GM21423 (cell line): ENCODE results near the gene INTS6.

Experiments used
- ATAC-seq: cut with Tn5 transposase; IDR thresholded peaks from one replicate; pipeline ENCODE4 v1.9.1; 2021; ENCODE audit warnings: mild to moderate bottlenecking, moderate library complexity; ENCODE audit not compliant: unreplicated experiment

Gene INTS6

GRCh38 chr13:51322826-51323225 lies 130.0 kb downstream of the INTS6 start:
- no peak for ATAC-seq

- ATAC-seq = no peak
Measured at GRCh38 chr13:51321836-51322235, 131.0 kb downstream of the INTS6 start.

- no peak for ATAC-seq
Measured at GRCh38 chr13:51318876-51319275, 134.0 kb downstream of the INTS6 start.

- no peak for ATAC-seq
Measured at GRCh38 chr13:51318015-51318414, 134.8 kb downstream of the INTS6 start.

- no peak for ATAC-seq
Measured at GRCh38 chr13:51317262-51317661, 135.6 kb downstream of the INTS6 start.

GRCh38 chr13:51313619-51314018 lies 139.2 kb downstream of the INTS6 start:
- ATAC-seq = no peak

- ATAC-seq = no peak
Measured at GRCh38 chr13:51311957-51312520, 140.8 kb downstream of the INTS6 start.
